ENCODE data around the gene CAMSAP1.

The CAMSAP1 gene

GRCh38 chr9:135805422-135806022 lies 101.8 kb downstream of the CAMSAP1 start:
- Histone ChIP-seq H3K23ac (ENCODE audit: low read depth, low read length, poor library complexity) (peak overlapping the region; percentile 86), H3K36me3 (replicated peaks in 1 of 2; ENCODE audit: control insufficient read depth in 2 of 2, insufficient read depth in 2 of 2, low read length in 2 of 2) (peaks cover 15 to 38% of the 10 kb centered on the region in 2 donors)
- DNase-seq (ENCODE audit: low spot score), result no peak

GRCh38 chr9:135804581-135805421 lies 102.5 kb downstream of the CAMSAP1 start:
- Histone ChIP-seq H2BK5ac (ENCODE audit: low read length) (no peak overlapping the region), H4K91ac (ENCODE audit: low read depth, low read length, poor library complexity) (no peak overlapping the region), H3K27me3 (ENCODE audit: control insufficient read depth in 3 of 3, insufficient read depth in 3 of 3, low read depth in 1 of 3, low read length in 3 of 3) (no peaks in the 10 kb centered on the region), H3K4me1 (ENCODE audit: control insufficient read depth in 2 of 2, insufficient read depth in 1 of 2, low read depth in 1 of 2, low read length in 2 of 2) (peaks cover 1 to 8% of the 10 kb centered on the region in 2 donors), H2BK12ac (ENCODE audit: low read length) (peak overlapping the region; percentile 82), H3K23ac (ENCODE audit: low read depth, low read length, poor library complexity) (peak overlapping the region; percentile 86), H3K9ac (ENCODE audit: low read depth, low read length, poor library complexity) (no peak overlapping the region), H4K8ac (ENCODE audit: low read depth, low read length) (peak overlapping the region; percentile 54), H2BK15ac (ENCODE audit: low read length) (no peak overlapping the region), H3K18ac (ENCODE audit: low read length) (peak overlapping the region; percentile 35), H3K36me3 (replicated peaks in 1 of 2; ENCODE audit: control insufficient read depth in 2 of 2, insufficient read depth in 2 of 2, low read length in 2 of 2) (peaks cover 9 to 31% of the 10 kb centered on the region in 2 donors), H2BK120ac (ENCODE audit: low read depth, low read length) (no peak overlapping the region), H3K4ac (ENCODE audit: low read length) (peak overlapping the region; percentile 39), H3K4me2 (ENCODE audit: insufficient read depth, low read length, poor library complexity, severe bottlenecking) (no peak overlapping the region), H3K79me1 (ENCODE audit: low read depth, low read length) (peaks cover 7% of the 10 kb centered on the region), H3K4me3 (ENCODE audit: low read length in 2 of 2) (no peak overlapping the region), H2AK5ac (ENCODE audit: low read depth, low read length) (peak overlapping the region; percentile 42), H3K27ac (replicated peaks; ENCODE audit: low read length) (no peak overlapping the region), H3K9me3 (replicated peaks in 1 of 2; ENCODE audit: control insufficient read depth in 2 of 2, insufficient read depth in 1 of 2, low read depth in 1 of 2, low read length in 2 of 2) (peaks cover 0 to 4% of the 10 kb centered on the region in 2 donors), H3K14ac (ENCODE audit: low read length) (peak overlapping the region; percentile 72), H2AFZ (ENCODE audit: low read length) (no peak overlapping the region)
- no peak for DNase-seq (ENCODE audit: low spot score)
- no CpG with 5 or more reads among the region's 24 CpGs for whole genome bisulfite sequencing, 2 donors (ENCODE audit: extremely low coverage in 2 of 2, insufficient read length in 2 of 2, insufficient replicate concordance in 1 of 2)

More at GRCh38 chr9:135805422-135806022, 101.8 kb downstream of the CAMSAP1 start:
- peaks cover 1 to 8% of the 10 kb centered on the region in 2 donors for H3K4me1 ChIP-seq (ENCODE audit: control insufficient read depth in 2 of 2, insufficient read depth in 1 of 2, low read depth in 1 of 2, low read length in 2 of 2)
- peak overlapping the region; percentile 72 for H3K14ac ChIP-seq (ENCODE audit: low read length)
- no peak overlapping the region for H2BK5ac ChIP-seq (ENCODE audit: low read length)
- no CpG with 5 or more reads among the region's 22 CpGs for WGBS, 2 donors (ENCODE audit: extremely low coverage in 2 of 2, insufficient read length in 2 of 2, insufficient replicate concordance in 1 of 2)
- no peak overlapping the region for H3K4ac ChIP-seq (ENCODE audit: low read length)
- peak overlapping the region; percentile 63 for H3K9ac ChIP-seq (ENCODE audit: low read depth, low read length, poor library complexity)
- peaks cover 0 to 4% of the 10 kb centered on the region in 2 donors for H3K9me3 ChIP-seq (replicated peaks in 1 of 2; ENCODE audit: control insufficient read depth in 2 of 2, insufficient read depth in 1 of 2, low read depth in 1 of 2, low read length in 2 of 2)
- H2AFZ ChIP-seq (ENCODE audit: low read length), result no peak overlapping the region
- H2AK5ac ChIP-seq (ENCODE audit: low read depth, low read length), result no peak overlapping the region
- no peak overlapping the region for H3K27ac ChIP-seq (replicated peaks; ENCODE audit: low read length)
- H3K4me2 ChIP-seq (ENCODE audit: insufficient read depth, low read length, poor library complexity, severe bottlenecking), result no peak overlapping the region
- H4K91ac ChIP-seq (ENCODE audit: low read depth, low read length, poor library complexity), result no peak overlapping the region
- H3K18ac ChIP-seq (ENCODE audit: low read length), result peak overlapping the region; percentile 35
- H2BK12ac ChIP-seq (ENCODE audit: low read length), result no peak overlapping the region
- no peak overlapping the region for H2BK120ac ChIP-seq (ENCODE audit: low read depth, low read length)
- peak overlapping the region; percentile 13 for H2BK15ac ChIP-seq (ENCODE audit: low read length)
- no peaks in the 10 kb centered on the region for H3K27me3 ChIP-seq (ENCODE audit: control insufficient read depth in 3 of 3, insufficient read depth in 3 of 3, low read depth in 1 of 3, low read length in 3 of 3)
- H3K79me1 ChIP-seq (ENCODE audit: low read depth, low read length), result peaks cover 5% of the 10 kb centered on the region
- peak overlapping the region; percentile 54 for H4K8ac ChIP-seq (ENCODE audit: low read depth, low read length)
- no peak overlapping the region for H3K4me3 ChIP-seq (ENCODE audit: low read length in 2 of 2)

GRCh38 chr9:135803441-135803840 lies 103.9 kb downstream of the CAMSAP1 start:
- no peak overlapping the region for H2AFZ ChIP-seq (ENCODE audit: low read length)
- H3K9ac ChIP-seq (ENCODE audit: low read depth, low read length, poor library complexity), result peak overlapping the region; percentile 78
- peaks cover 0 to 2% of the 10 kb centered on the region in 2 donors for H3K9me3 ChIP-seq (replicated peaks in 1 of 2; ENCODE audit: control insufficient read depth in 2 of 2, insufficient read depth in 1 of 2, low read depth in 1 of 2, low read length in 2 of 2)
- H3K27ac ChIP-seq (replicated peaks; ENCODE audit: low read length), result no peak overlapping the region
- no peak overlapping the region for H4K91ac ChIP-seq (ENCODE audit: low read depth, low read length, poor library complexity)
- peak overlapping the region; percentile 64 for H2AK5ac ChIP-seq (ENCODE audit: low read depth, low read length)
- no peak overlapping the region for H3K4ac ChIP-seq (ENCODE audit: low read length)
- H3K4me2 ChIP-seq (ENCODE audit: insufficient read depth, low read length, poor library complexity, severe bottlenecking), result no peak overlapping the region
- no peaks in the 10 kb centered on the region for H3K27me3 ChIP-seq (ENCODE audit: control insufficient read depth in 3 of 3, insufficient read depth in 3 of 3, low read depth in 1 of 3, low read length in 3 of 3)
- peaks cover 2 to 17% of the 10 kb centered on the region in 2 donors for H3K36me3 ChIP-seq (replicated peaks in 1 of 2; ENCODE audit: control insufficient read depth in 2 of 2, insufficient read depth in 2 of 2, low read length in 2 of 2)
- DNase-seq (ENCODE audit: low spot score), result no peak
- H2BK5ac ChIP-seq (ENCODE audit: low read length), result peak overlapping the region; percentile 29
- H3K4me3 ChIP-seq (ENCODE audit: low read length in 2 of 2), result no peak overlapping the region
- H2BK12ac ChIP-seq (ENCODE audit: low read length), result peak overlapping the region; percentile 65
- WGBS, 2 donors (ENCODE audit: extremely low coverage in 2 of 2, insufficient read length in 2 of 2, insufficient replicate concordance in 1 of 2), result no CpG with 5 or more reads among the region's 10 CpGs
- H3K4me1 ChIP-seq (ENCODE audit: control insufficient read depth in 2 of 2, insufficient read depth in 1 of 2, low read depth in 1 of 2, low read length in 2 of 2), result peaks cover 1 to 8% of the 10 kb centered on the region in 2 donors
- H2BK15ac ChIP-seq (ENCODE audit: low read length), result no peak overlapping the region
- peak overlapping the region; percentile 87 for H3K14ac ChIP-seq (ENCODE audit: low read length)
- peaks cover 7% of the 10 kb centered on the region for H3K79me1 ChIP-seq (ENCODE audit: low read depth, low read length)
- peak overlapping the region; percentile 62 for H3K18ac ChIP-seq (ENCODE audit: low read length)
- H3K23ac ChIP-seq (ENCODE audit: low read depth, low read length, poor library complexity), result no peak overlapping the region
- no peak overlapping the region for H4K8ac ChIP-seq (ENCODE audit: low read depth, low read length)
- H2BK120ac ChIP-seq (ENCODE audit: low read depth, low read length), result no peak overlapping the region

GRCh38 chr9:135802876-135803419 lies 104.4 kb downstream of the CAMSAP1 start:
- WGBS, 2 donors (ENCODE audit: extremely low coverage in 2 of 2, insufficient read length in 2 of 2, insufficient replicate concordance in 1 of 2), result no CpG with 5 or more reads among the region's 18 CpGs
- Histone ChIP-seq H3K79me1 (ENCODE audit: low read depth, low read length) (peaks cover 7% of the 10 kb centered on the region), H3K9me3 (replicated peaks in 1 of 2; ENCODE audit: control insufficient read depth in 2 of 2, insufficient read depth in 1 of 2, low read depth in 1 of 2, low read length in 2 of 2) (peaks cover 0 to 2% of the 10 kb centered on the region in 2 donors), H3K14ac (ENCODE audit: low read length) (no peak overlapping the region), H3K9ac (ENCODE audit: low read depth, low read length, poor library complexity) (peak overlapping the region; percentile 16), H3K18ac (ENCODE audit: low read length) (peak overlapping the region; percentile 84), H2AFZ (ENCODE audit: low read length) (no peak overlapping the region), H3K27me3 (ENCODE audit: control insufficient read depth in 3 of 3, insufficient read depth in 3 of 3, low read depth in 1 of 3, low read length in 3 of 3) (no peaks in the 10 kb centered on the region), H2AK5ac (ENCODE audit: low read depth, low read length) (no peak overlapping the region), H3K27ac (replicated peaks; ENCODE audit: low read length) (peak overlapping the region; percentile 12), H4K8ac (ENCODE audit: low read depth, low read length) (no peak overlapping the region), H4K91ac (ENCODE audit: low read depth, low read length, poor library complexity) (no peak overlapping the region), H2BK120ac (ENCODE audit: low read depth, low read length) (no peak overlapping the region), H3K4me3 (ENCODE audit: low read length in 2 of 2) (no peak overlapping the region), H3K23ac (ENCODE audit: low read depth, low read length, poor library complexity) (no peak overlapping the region), H2BK5ac (ENCODE audit: low read length) (peak overlapping the region; percentile 29), H2BK15ac (ENCODE audit: low read length) (no peak overlapping the region), H3K4ac (ENCODE audit: low read length) (no peak overlapping the region), H3K4me1 (ENCODE audit: control insufficient read depth in 2 of 2, insufficient read depth in 1 of 2, low read depth in 1 of 2, low read length in 2 of 2) (peaks cover 1 to 8% of the 10 kb centered on the region in 2 donors), H3K4me2 (ENCODE audit: insufficient read depth, low read length, poor library complexity, severe bottlenecking) (no peak overlapping the region), H3K36me3 (replicated peaks in 1 of 2; ENCODE audit: control insufficient read depth in 2 of 2, insufficient read depth in 2 of 2, low read length in 2 of 2) (peaks cover 2 to 12% of the 10 kb centered on the region in 2 donors), H2BK12ac (ENCODE audit: low read length) (no peak overlapping the region)
- no peak for DNase-seq (ENCODE audit: low spot score)
